SK-N-SH (cell line): Measurements from ENCODE around the gene GNAT1. TPM values are rescaled to one million over a fixed set of nuclear protein-coding genes. Genes with fewer than 3 reads are reported as not detected.

Experiments used
- CTCF ChIA-PET: fragments of 300-600, 350-600 bp; formaldehyde crosslinking; extraction: SDS; loops from one replicate; lab custom pipeline; 2021; lab: Yijun Ruan, JAX
- POLR2A ChIA-PET: fragments of 350-600 bp; sonication (Branson Sonifier 250); formaldehyde crosslinking; extraction: SDS; loops from one replicate; lab custom pipeline; 2020; ENCODE audit warnings: antibody characterized with exemption, inconsistent platforms; lab: Yijun Ruan, JAX
- DNase-seq: peaks from one replicate; pipeline ENCODE4 v3.0.0; 2012
- H2AFZ ChIP-seq: fragments of 200-600 bp; sonication (generic); 2 replicates; pipeline ENCODE4 v1.8.1; 2016; ENCODE audit warnings: antibody characterized with exemption, mild to moderate bottlenecking, low read depth
- H3F3A ChIP-seq: fragments of 200-600 bp; sonication (generic); replicated peaks from 2 replicates; pipeline ENCODE3; 2016; ENCODE audit warnings: antibody characterized with exemption, mild to moderate bottlenecking; ENCODE audit not compliant: insufficient read depth
- H3K27ac ChIP-seq, 2 experiments: fragments of 200-500 bp in 1 of 2; fragments of 200-600 bp in 1 of 2; sonication (Bioruptor generic) in 1 of 2; sonication (generic), shearing (Covaris generic) in 1 of 2; 2 replicates each; pipeline versions ENCODE4 v1.5.1 to v1.6.1; 2014 to 2016; ENCODE audit warnings: low read depth in 2 of 2, inconsistent platforms in 1 of 2, low read length in 1 of 2, mild to moderate bottlenecking in 1 of 2, mixed read lengths in 1 of 2
- H3K27me3 ChIP-seq: fragments of 200-600 bp; sonication (generic), shearing (Covaris generic); 2 replicates; pipeline ENCODE4 v1.6.1; 2016; ENCODE audit warnings: mixed run types; ENCODE audit not compliant: insufficient read depth
- H3K36me3 ChIP-seq, 2 experiments: fragments of 200-500 bp in 1 of 2; fragments of 200-600 bp in 1 of 2; sonication (Bioruptor generic) in 1 of 2; sonication (generic) in 1 of 2; replicated peaks in 1 of 2; 2 replicates each; pipeline versions ENCODE3 to v1.5.1; 2014 to 2016; ENCODE audit warnings: low read length in 1 of 2, mild to moderate bottlenecking in 1 of 2; ENCODE audit not compliant: insufficient read depth in 2 of 2, control insufficient read depth in 1 of 2
- H3K4me1 ChIP-seq, 2 experiments: fragments of 200-500 bp in 1 of 2; fragments of 200-600 bp in 1 of 2; sonication (Bioruptor generic) in 1 of 2; sonication (generic), shearing (Covaris generic) in 1 of 2; 2 replicates each; pipeline versions ENCODE4 v1.5.1 to v1.6.1; 2014 to 2016; ENCODE audit warnings: low read depth in 1 of 2, low read length in 1 of 2, mixed run types in 1 of 2; ENCODE audit not compliant: insufficient read depth in 2 of 2, control insufficient read depth in 1 of 2
- H3K4me2 ChIP-seq: fragments of 200-600 bp; sonication (generic), shearing (Covaris generic); 2 replicates; pipeline ENCODE4 v1.6.1; 2017; ENCODE audit warnings: mixed run types
- H3K4me3 ChIP-seq, 2 experiments: fragments of 200-500 bp in 1 of 2; fragments of 200-600 bp in 1 of 2; sonication (Bioruptor generic) in 1 of 2; sonication (generic), shearing (Covaris generic) in 1 of 2; 2 replicates each; pipeline versions ENCODE4 v1.5.1 to v1.8.1; 2014 to 2016; ENCODE audit warnings: low read depth in 2 of 2, inconsistent platforms in 1 of 2, low read length in 1 of 2, mild to moderate bottlenecking in 1 of 2, mixed read lengths in 1 of 2, moderate library complexity in 1 of 2
- H3K79me2 ChIP-seq: fragments of 200-600 bp; sonication (generic); 2 replicates; pipeline ENCODE4 v1.8.1; 2017; ENCODE audit warnings: mild to moderate bottlenecking; ENCODE audit not compliant: insufficient read depth
- H3K9ac ChIP-seq: fragments of 200-600 bp; sonication (generic); 2 replicates; pipeline ENCODE4 v1.6.1; 2017; ENCODE audit warnings: mixed run types
- H3K9me2 ChIP-seq: fragments of 200-600 bp; sonication (generic); 2 replicates; pipeline ENCODE4 v1.6.1; 2017; ENCODE audit warnings: mixed run types
- H3K9me3 ChIP-seq: fragments of 200-600 bp; sonication (generic); 2 replicates; pipeline ENCODE4 v1.6.1; 2017; ENCODE audit warnings: mixed run types, mild to moderate bottlenecking, moderate library complexity
- H4K20me1 ChIP-seq: fragments of 200-600 bp; sonication (generic); 2 replicates; pipeline ENCODE4 v1.6.1; 2017; ENCODE audit warnings: mild to moderate bottlenecking, mixed run types; ENCODE audit not compliant: insufficient read depth
- CHD2 ChIP-seq: fragments of 150-350 bp; IDR thresholded peaks from 2 replicates; pipeline ENCODE4 v1.6.1; 2018; ENCODE audit warnings: low read length; ENCODE audit not compliant: partially characterized antibody
- ELF1 ChIP-seq: IDR thresholded peaks from 2 replicates; pipeline ENCODE4 v1.4.0; 2012
- EP300 ChIP-seq, 2 experiments: IDR thresholded peaks; 2 replicates each; pipeline versions ENCODE4 v1.4.0 to v1.6.1; 2012; ENCODE audit warnings: borderline replicate concordance in 1 of 2, low read depth in 1 of 2, low read length in 1 of 2
- EZH2phosphoT487 ChIP-seq: fragments of 200-600 bp; sonication (generic); IDR thresholded peaks from 2 replicates; pipeline ENCODE4 v1.6.1; 2017; ENCODE audit warnings: low read depth, mixed run types, mild to moderate bottlenecking, antibody characterized with exemption, moderate library complexity, borderline replicate concordance
- FOXM1 ChIP-seq: IDR thresholded peaks from 2 replicates; pipeline ENCODE4 v1.4.0; 2012; ENCODE audit warnings: low read depth, mild to moderate bottlenecking
- GABPA ChIP-seq: IDR thresholded peaks from 2 replicates; pipeline ENCODE4 v1.4.0; 2012; ENCODE audit warnings: low read depth, mild to moderate bottlenecking
- IRF3 ChIP-seq: fragments of 150-350 bp; IDR thresholded peaks from 2 replicates; pipeline ENCODE4 v1.6.1; 2016; ENCODE audit warnings: mild to moderate bottlenecking, low read depth, low read length
- JUND ChIP-seq: IDR thresholded peaks from 2 replicates; pipeline ENCODE4 v1.4.0; 2012
- MAX ChIP-seq: IDR thresholded peaks from 2 replicates; pipeline ENCODE4 v1.4.0; 2012; ENCODE audit warnings: low read depth
- MEF2A ChIP-seq: IDR thresholded peaks from 2 replicates; pipeline ENCODE4 v1.4.0; 2012; ENCODE audit warnings: low read depth, borderline replicate concordance
- NFIC ChIP-seq: IDR thresholded peaks from 2 replicates; pipeline ENCODE4 v1.4.0; 2012; ENCODE audit warnings: borderline replicate concordance
- PBX3 ChIP-seq: IDR thresholded peaks from 2 replicates; pipeline ENCODE4; 2012
- RAD21 ChIP-seq: IDR thresholded peaks from 2 replicates; pipeline ENCODE4 v1.6.1; 2012; ENCODE audit warnings: mild to moderate bottlenecking, low read length
- RCOR1 ChIP-seq: fragments of 150-350 bp; IDR thresholded peaks from 2 replicates; pipeline ENCODE4 v1.6.1; 2017; ENCODE audit warnings: antibody characterized with exemption, low read length
- SIN3A ChIP-seq: IDR thresholded peaks from 2 replicates; pipeline ENCODE4 v1.6.1; 2012; ENCODE audit warnings: low read depth, mild to moderate bottlenecking, low read length, moderate library complexity, borderline replicate concordance
- TAF1 ChIP-seq: IDR thresholded peaks from 2 replicates; pipeline ENCODE4 v1.6.1; 2012; ENCODE audit warnings: low read depth, mild to moderate bottlenecking, low read length, moderate library complexity, borderline replicate concordance
- YY1 ChIP-seq: IDR thresholded peaks from 2 replicates; pipeline ENCODE4 v1.4.0; 2012; ENCODE audit warnings: low read depth, mild to moderate bottlenecking
- ZBTB33 ChIP-seq: IDR thresholded peaks from 2 replicates; pipeline ENCODE4 v1.4.0; 2012; ENCODE audit warnings: low read depth, borderline replicate concordance
- WGBS: methylation state at CpG from one replicate; pipeline ENCODE4 v1.1.6; 2017; ENCODE audit warnings: low lambda C conversion rate; 5-methylcytosine and 5-hydroxymethylcytosine counted together
- polyA plus RNA-seq, 3 experiments: library from polyadenylated mRNA; depleted of rRNA; stranded (reverse); fragments of >200 nt; gene quantifications; 2 replicates each; pipeline ENCODE4 v1.2.3, GENCODE V29; 2012

GNAT1 gene
- polyA plus RNA-seq, 1 of the 3 experiments (the other 2 are of a cell fraction): not detected

GRCh38 chr3:50218448-50218847, 27.0 kb downstream of the GNAT1 start:
- Histone ChIP-seq H3K4me3 (no peak overlapping the region), H3K9me3 (no peaks in the 10 kb centered on the region), H3K9ac (no peak overlapping the region), H3K79me2 (no peaks in the 10 kb centered on the region), H3K4me2 (no peak overlapping the region), H4K20me1 (no peaks in the 10 kb centered on the region), H3F3A (no peaks in the 10 kb centered on the region), H3K36me3 (no peaks in the 10 kb centered on the region), H2AFZ (no peak overlapping the region), H3K27ac (no peak overlapping the region), H3K4me1 (peaks cover 0 to under 1% of the 10 kb centered on the region in 2 experiments; a peak in 1 of 4 replicates), H3K27me3 (no peaks in the 10 kb centered on the region), H3K9me2 (no peaks in the 10 kb centered on the region)
- TF ChIP-seq SIN3A (no peak), RCOR1 (no peak), CHD2 (no peak), RAD21 (no peak), JUND (no peak), TAF1 (no peak), EP300 (IDR thresholded peaks at IDR 0.05; ENCODE audit: borderline replicate concordance in 1 of 2, low read depth in 1 of 2, low read length in 1 of 2) (no peak), FOXM1 (no peak), GABPA (no peak), IRF3 (no peak), ELF1 (no peak), MAX (no peak), ZBTB33 (no peak), EZH2phosphoT487 (no peak), YY1 (no peak), NFIC (no peak), MEF2A (no peak), PBX3 (no peak)
- ChIA-PET POLR2A (no interaction called here), CTCF (interaction anchor here (0.7 to 61.6 kb wide), 5 partner anchors 8 to 55 kb away, joined by 3 to 1375 read pairs (median 8); partner anchors contain the start of gene GNAT1)
- DNase-seq: no peak
- WGBS: 48% methylated on average over 3 of the region's 17 CpGs
